Measurements from ENCODE around the gene PMM1.

DNA sequence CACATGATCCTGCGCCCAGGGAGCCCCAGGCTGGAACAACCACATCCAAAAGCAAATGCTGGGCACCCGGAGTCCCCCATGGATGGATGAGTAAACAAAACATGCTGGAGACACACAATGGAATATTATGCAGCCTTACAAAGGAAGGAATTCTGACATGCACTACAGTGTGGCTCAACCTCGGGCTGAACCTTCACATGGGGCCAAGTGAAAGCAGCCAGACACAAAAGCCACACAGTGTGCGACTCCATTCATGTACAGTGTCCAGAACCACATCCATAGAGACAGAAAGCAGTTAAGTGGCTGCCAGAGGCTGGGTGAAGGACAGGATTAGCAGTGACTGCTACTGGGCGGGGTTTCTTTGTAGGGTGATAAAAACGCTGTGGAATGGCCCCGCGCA is 55.4 kb downstream of the PMM1 start:
- TF ChIP-seq, protein P1, sequence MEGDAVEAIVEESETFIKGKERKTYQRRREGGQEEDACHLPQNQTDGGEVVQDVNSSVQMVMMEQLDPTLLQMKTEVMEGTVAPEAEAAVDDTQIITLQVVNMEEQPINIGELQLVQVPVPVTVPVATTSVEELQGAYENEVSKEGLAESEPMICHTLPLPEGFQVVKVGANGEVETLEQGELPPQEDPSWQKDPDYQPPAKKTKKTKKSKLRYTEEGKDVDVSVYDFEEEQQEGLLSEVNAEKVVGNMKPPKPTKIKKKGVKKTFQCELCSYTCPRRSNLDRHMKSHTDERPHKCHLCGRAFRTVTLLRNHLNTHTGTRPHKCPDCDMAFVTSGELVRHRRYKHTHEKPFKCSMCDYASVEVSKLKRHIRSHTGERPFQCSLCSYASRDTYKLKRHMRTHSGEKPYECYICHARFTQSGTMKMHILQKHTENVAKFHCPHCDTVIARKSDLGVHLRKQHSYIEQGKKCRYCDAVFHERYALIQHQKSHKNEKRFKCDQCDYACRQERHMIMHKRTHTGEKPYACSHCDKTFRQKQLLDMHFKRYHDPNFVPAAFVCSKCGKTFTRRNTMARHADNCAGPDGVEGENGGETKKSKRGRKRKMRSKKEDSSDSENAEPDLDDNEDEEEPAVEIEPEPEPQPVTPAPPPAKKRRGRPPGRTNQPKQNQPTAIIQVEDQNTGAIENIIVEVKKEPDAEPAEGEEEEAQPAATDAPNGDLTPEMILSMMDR (IDR thresholded peaks at IDR 0.05) = no peak
- TF ChIP-seq EP300 (IDR thresholded peaks at IDR 0.05) = no peak
- no peak for TF ChIP-seq POLR2A (IDR thresholded peaks at IDR 0.05; ENCODE audit: low read length)
- TF ChIP-seq, protein P2, sequence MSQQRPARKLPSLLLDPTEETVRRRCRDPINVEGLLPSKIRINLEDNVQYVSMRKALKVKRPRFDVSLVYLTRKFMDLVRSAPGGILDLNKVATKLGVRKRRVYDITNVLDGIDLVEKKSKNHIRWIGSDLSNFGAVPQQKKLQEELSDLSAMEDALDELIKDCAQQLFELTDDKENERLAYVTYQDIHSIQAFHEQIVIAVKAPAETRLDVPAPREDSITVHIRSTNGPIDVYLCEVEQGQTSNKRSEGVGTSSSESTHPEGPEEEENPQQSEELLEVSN (IDR thresholded peaks at IDR 0.05; ENCODE audit: borderline replicate concordance, low read depth) = no peak
- TF ChIP-seq SMC3 (IDR thresholded peaks at IDR 0.05) = no peak
- TF ChIP-seq, protein P3, sequence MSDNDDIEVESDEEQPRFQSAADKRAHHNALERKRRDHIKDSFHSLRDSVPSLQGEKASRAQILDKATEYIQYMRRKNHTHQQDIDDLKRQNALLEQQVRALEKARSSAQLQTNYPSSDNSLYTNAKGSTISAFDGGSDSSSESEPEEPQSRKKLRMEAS (IDR thresholded peaks at IDR 0.05) = no peak
- TF ChIP-seq, protein P4, sequence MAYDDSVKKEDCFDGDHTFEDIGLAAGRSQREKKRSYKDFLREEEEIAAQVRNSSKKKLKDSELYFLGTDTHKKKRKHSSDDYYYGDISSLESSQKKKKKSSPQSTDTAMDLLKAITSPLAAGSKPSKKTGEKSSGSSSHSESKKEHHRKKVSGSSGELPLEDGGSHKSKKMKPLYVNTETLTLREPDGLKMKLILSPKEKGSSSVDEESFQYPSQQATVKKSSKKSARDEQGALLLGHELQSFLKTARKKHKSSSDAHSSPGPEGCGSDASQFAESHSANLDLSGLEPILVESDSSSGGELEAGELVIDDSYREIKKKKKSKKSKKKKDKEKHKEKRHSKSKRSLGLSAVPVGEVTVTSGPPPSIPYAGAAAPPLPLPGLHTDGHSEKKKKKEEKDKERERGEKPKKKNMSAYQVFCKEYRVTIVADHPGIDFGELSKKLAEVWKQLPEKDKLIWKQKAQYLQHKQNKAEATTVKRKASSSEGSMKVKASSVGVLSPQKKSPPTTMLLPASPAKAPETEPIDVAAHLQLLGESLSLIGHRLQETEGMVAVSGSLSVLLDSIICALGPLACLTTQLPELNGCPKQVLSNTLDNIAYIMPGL (CRISPR knock-in tag; IDR thresholded peaks at IDR 0.05; ENCODE audit: borderline replicate concordance) = no peak
- TF ChIP-seq TFCP2L1 (CRISPR knock-in tag; IDR thresholded peaks at IDR 0.05) = no peak
